Nephron (organoid): ENCODE data around the gene EXOC2.

Source experiments
- H3K27ac Mint-ChIP-seq, 3 experiments: 2 replicates each; pipeline ENCODE4 v1.8.0; 2020; ENCODE audit warnings: mixed read lengths in 3 of 3, mild to moderate bottlenecking in 2 of 3, moderate library complexity in 1 of 3
- H3K27me3 Mint-ChIP-seq: 2 replicates; pipeline ENCODE4 v1.8.0; 2021; ENCODE audit warnings: low read depth, mild to moderate bottlenecking, moderate library complexity, mixed read lengths
- H3K36me3 Mint-ChIP-seq: 2 replicates; pipeline ENCODE4 v1.8.0; 2020; ENCODE audit warnings: low read depth, mixed read lengths
- H3K4me1 Mint-ChIP-seq: 2 replicates; pipeline ENCODE4 v1.8.0; 2020; ENCODE audit warnings: mixed read lengths
- H3K4me3 Mint-ChIP-seq, 3 experiments: 2 replicates each; pipeline ENCODE4 v1.8.0; 2020; ENCODE audit warnings: mild to moderate bottlenecking in 3 of 3, mixed read lengths in 3 of 3, moderate library complexity in 2 of 3
- H3K9me3 Mint-ChIP-seq: 2 replicates; pipeline ENCODE4 v1.8.0; 2020; ENCODE audit warnings: mixed read lengths
- TF ChIP-seq, protein P1 (sequence below), 3 experiments: fragments of 200-600 bp; sonication (generic); IDR thresholded peaks; one replicate each; pipeline ENCODE4 v1.5.0; 2021; ENCODE audit warnings: antibody characterized with exemption in 3 of 3; ENCODE audit not compliant: unreplicated experiment in 3 of 3

EXOC2 gene

DNA sequence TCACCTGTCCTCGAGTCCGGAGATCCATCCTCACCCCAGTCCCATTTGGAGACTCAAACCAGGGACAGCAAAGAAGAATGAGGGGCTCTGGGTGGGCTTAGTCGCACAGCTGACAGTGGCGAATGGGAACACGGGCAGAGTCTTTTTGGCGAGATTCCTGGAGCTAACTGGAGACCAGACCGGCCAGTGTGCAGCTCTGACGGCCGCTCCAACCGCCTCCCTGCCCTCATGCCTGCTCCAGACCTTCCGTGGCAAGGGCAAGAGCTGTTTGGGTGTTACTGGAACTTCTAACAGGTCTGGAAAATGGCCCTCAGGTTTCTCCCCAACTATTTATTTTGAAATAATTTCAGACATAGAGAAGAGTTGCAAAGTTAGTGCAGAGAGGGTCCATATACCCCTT, 225.8 kb downstream of the EXOC2 start:
- peaks cover 22% of the 10 kb centered on the region for H3K27me3 Mint-ChIP-seq
- H3K27ac Mint-ChIP-seq, result no peak overlapping the region
- H3K4me3 Mint-ChIP-seq, result no peak overlapping the region
- no peaks in the 10 kb centered on the region for H3K4me1 Mint-ChIP-seq
- no peaks in the 10 kb centered on the region for H3K36me3 Mint-ChIP-seq
- peaks cover 3% of the 10 kb centered on the region for H3K9me3 Mint-ChIP-seq
- TF ChIP-seq, protein P1, sequence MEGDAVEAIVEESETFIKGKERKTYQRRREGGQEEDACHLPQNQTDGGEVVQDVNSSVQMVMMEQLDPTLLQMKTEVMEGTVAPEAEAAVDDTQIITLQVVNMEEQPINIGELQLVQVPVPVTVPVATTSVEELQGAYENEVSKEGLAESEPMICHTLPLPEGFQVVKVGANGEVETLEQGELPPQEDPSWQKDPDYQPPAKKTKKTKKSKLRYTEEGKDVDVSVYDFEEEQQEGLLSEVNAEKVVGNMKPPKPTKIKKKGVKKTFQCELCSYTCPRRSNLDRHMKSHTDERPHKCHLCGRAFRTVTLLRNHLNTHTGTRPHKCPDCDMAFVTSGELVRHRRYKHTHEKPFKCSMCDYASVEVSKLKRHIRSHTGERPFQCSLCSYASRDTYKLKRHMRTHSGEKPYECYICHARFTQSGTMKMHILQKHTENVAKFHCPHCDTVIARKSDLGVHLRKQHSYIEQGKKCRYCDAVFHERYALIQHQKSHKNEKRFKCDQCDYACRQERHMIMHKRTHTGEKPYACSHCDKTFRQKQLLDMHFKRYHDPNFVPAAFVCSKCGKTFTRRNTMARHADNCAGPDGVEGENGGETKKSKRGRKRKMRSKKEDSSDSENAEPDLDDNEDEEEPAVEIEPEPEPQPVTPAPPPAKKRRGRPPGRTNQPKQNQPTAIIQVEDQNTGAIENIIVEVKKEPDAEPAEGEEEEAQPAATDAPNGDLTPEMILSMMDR (IDR thresholded peaks at IDR 0.05; ENCODE audit: unreplicated experiment in 3 of 3), result no peak

DNA sequence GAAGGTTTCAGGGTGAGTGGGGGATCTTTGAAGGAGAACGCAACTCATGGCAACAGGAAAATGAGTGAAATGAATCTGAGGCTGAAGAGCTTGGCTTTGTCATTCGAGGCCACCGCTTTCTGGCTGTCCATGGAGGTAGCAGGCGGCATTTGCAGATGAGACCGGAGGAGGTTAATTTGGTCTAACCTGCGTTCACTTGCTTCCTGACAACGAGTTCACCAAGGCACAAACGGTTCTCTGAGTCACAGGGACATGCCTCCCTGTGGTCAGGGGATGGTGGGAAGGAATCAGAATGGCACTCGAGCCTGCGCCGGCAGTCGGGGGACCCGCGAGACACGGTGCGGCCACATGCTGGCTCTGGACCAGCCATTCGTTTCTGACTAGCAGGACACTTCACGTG, 226.4 kb downstream of the EXOC2 start:
- H3K4me1 Mint-ChIP-seq, result no peaks in the 10 kb centered on the region
- no peaks in the 10 kb centered on the region for H3K36me3 Mint-ChIP-seq
- no peak overlapping the region for H3K4me3 Mint-ChIP-seq
- peaks cover 22% of the 10 kb centered on the region for H3K27me3 Mint-ChIP-seq
- peaks cover 3% of the 10 kb centered on the region for H3K9me3 Mint-ChIP-seq
- TF ChIP-seq, protein P1 (IDR thresholded peaks at IDR 0.05; ENCODE audit: unreplicated experiment in 3 of 3), result no peak
- H3K27ac Mint-ChIP-seq, result no peak overlapping the region

DNA sequence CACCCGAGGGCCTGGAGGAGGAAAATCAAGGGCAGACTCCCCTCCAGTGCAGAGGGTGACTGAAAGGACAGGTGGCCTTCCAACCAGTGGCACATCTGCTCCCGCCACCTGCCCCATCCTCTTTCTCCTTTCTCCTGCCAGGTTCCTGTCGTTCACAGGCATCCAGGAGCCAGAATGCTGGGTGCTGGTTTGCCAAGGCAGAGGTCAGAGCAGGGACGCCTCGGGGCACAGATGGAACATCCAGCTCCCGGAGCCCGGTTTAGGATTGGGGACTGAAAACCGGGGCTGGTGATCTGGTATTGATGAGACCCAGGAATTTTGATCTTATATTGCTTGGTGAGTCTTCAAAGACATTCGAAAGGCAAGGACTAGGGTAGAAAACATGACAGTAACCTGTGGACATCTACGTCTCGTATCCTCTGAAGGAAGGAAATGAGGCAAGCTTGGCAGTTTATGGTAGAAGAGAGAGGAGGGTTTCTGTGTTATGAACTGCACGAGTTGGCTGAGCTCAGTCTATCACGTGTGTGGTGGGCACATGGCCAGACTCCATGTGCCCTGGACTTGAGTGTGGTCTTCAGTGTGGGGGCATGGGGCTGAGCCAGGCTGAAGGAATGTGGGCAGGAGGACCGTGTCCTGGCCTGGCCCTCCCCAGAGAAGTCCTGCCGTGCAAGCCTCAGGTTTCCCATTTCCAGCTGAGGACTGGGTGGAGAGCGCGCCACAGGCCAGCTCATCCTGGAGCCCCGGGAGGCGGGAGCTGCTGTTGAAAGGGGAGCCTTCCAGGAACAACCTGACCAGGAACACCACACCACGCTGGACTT, 227.2 kb downstream of the EXOC2 start:
- no peak overlapping the region for H3K4me3 Mint-ChIP-seq
- H3K4me1 Mint-ChIP-seq, result no peaks in the 10 kb centered on the region
- TF ChIP-seq, protein P1 (IDR thresholded peaks at IDR 0.05; ENCODE audit: unreplicated experiment in 3 of 3), result no peak
- H3K9me3 Mint-ChIP-seq, result peaks cover 3% of the 10 kb centered on the region
- no peak overlapping the region for H3K27ac Mint-ChIP-seq
- peaks cover 22% of the 10 kb centered on the region for H3K27me3 Mint-ChIP-seq
- H3K36me3 Mint-ChIP-seq, result no peaks in the 10 kb centered on the region

DNA sequence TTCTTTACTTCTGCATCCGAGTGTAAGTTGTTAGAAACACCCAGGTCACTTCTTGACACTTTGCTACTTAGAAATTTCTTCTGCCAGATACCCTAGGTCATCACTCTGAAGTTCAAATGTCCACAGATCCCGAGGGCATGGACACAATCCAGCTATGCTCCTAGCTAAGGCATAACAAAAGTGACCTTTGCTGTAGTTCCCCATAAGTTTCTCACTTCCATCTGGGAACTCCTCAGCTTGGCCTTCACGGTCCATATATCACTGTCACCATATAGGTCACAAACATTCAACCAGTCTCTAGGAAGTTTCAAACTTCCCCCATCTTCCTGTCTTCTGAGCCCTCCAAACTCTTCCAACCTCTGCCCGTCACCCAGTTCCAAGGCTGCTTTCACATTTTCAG, 236.1 kb downstream of the EXOC2 start:
- no peak overlapping the region for H3K27ac Mint-ChIP-seq
- H3K4me3 Mint-ChIP-seq, result no peak overlapping the region

DNA sequence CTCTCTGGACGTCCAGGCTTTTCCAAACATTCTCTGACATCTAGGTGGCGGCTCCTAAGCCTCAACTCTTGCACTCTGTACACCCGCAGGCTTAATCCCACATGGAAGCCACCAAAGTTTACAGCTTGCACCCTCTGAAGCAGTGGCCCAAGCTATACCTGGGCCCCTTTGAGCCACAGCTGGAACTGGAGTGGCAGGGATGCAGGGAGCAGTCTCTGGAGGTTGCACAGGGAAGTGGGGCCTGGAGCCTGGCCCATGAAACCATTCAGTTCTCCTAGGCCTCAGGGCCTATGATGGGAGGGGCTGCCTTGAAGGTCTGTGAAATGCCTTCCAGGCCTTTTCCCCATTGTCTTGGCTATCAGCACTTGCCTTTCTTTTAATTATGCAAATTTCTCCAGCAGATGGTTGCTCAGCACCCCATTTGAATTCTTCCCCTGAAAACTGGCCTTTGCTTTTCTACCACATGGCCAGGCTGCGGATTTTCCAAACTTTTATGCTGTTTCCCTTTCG, 236.5 kb downstream of the EXOC2 start:
- H3K27me3 Mint-ChIP-seq, result peaks cover 10% of the 10 kb centered on the region
- no peaks in the 10 kb centered on the region for H3K36me3 Mint-ChIP-seq
- no peak overlapping the region for H3K4me3 Mint-ChIP-seq
- H3K27ac Mint-ChIP-seq, result no peak overlapping the region
- peaks cover 10% of the 10 kb centered on the region for H3K9me3 Mint-ChIP-seq
- peaks cover 21% of the 10 kb centered on the region for H3K4me1 Mint-ChIP-seq
- TF ChIP-seq, protein P1 (IDR thresholded peaks at IDR 0.05; ENCODE audit: unreplicated experiment in 3 of 3), result no peak

More for the DNA sequence above, 236.1 kb downstream of the EXOC2 start:
- Mint-ChIP-seq H3K4me1 (peaks cover 21% of the 10 kb centered on the region), H3K27me3 (peaks cover 6% of the 10 kb centered on the region), H3K9me3 (peaks cover 10% of the 10 kb centered on the region), H3K36me3 (no peaks in the 10 kb centered on the region)
- TF ChIP-seq, protein P1 (IDR thresholded peaks at IDR 0.05; ENCODE audit: unreplicated experiment in 3 of 3), result no peak

DNA sequence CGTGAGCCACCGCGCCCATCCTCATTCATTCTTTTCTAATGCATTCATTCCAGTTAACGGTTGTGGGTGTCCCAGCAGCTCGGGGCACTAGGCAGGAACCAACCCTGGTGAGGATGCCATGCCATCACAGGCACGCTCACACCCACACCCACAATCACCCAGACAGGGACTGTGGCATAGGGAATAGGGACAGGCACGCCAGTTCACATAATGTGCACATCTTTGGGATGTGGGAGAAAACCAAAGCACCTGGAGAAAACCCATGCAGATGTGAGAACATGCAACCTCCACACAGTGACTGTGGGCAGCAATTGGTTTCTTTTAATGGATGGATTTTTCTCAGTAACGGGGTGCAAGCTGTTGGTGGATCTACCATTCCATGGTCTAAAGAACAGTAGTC, 237.1 kb downstream of the EXOC2 start:
- peaks cover 10% of the 10 kb centered on the region for H3K9me3 Mint-ChIP-seq
- H3K4me1 Mint-ChIP-seq, result peaks cover 21% of the 10 kb centered on the region
- no peaks in the 10 kb centered on the region for H3K36me3 Mint-ChIP-seq
- H3K4me3 Mint-ChIP-seq, result no peak overlapping the region
- peaks cover 10% of the 10 kb centered on the region for H3K27me3 Mint-ChIP-seq
- no peak overlapping the region for H3K27ac Mint-ChIP-seq
- TF ChIP-seq, protein P1 (IDR thresholded peaks at IDR 0.05; ENCODE audit: unreplicated experiment in 3 of 3), result no peak
